Measurements from ENCODE around the gene PFDN4.

DNA sequence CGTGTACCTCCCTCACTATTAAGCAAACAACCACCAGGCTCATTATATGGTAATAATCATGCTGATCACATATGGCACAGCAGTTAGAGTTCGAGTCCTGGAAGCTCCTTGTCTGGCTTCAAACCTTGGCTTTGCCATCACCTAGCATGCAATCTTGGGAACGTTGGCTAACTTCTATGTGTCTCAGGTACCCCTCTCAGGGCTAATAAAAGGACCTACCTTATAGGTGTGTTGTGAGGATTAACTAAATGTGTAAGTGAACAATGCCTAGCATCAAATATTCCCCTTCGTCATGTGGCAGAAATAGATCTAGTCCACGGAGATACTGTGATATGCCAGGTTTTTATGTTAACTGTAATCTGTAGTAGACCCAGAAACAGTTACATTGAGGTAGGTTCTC, 44.5 kb upstream of the PFDN4 start:
- TF ChIP-seq CTCF (IDR thresholded peaks at IDR 0.05 in 4 of 5, conservative IDR thresholded peaks at IDR 0.05 in 1 of 5) (no peak), POLR2A (IDR thresholded peaks at IDR 0.05) (no peak)
